ENCODE measurements around the gene SORCS1.

DNA sequence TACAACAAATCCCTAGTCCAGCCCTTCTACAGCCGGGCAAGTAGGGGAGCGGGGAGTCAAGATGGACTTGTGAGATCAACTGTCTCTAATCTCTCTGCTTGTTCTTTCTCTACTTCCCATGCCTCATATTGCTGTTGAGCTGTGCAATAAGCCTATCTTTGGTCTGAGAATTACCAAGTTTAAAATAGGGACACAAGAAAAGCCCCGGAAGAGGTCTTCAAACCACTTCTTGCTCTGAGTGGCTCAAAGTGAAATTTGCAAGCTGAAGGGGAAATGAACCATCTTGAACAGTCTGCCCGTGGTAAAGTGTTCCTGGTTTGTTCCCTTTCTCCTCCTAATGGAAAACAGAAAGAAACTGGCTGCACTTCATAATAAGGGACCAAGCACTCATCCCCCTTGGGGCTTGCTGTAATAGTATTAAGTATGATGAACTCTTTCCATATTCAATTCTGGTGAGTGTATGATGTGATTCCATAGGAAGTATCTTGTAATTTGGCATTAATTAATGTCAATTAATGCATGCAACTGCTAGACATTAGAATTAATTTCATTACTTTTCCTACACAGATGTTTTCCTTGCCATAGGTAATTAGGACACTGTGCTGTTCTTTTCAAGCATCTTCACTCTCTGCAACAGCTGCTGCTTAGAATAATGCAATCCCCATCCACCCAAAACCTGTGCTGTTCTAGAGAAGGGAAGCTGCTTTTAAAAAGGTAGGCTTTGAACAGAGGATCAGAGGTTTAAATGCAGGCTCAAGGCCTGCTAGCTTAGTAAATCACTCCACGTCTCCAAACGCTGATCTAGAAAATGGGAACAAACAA is 449.6 kb downstream of the SORCS1 start:
- TF ChIP-seq POLR2A (IDR thresholded peaks at IDR 0.05), result no peak
- TF ChIP-seq, protein P1, sequence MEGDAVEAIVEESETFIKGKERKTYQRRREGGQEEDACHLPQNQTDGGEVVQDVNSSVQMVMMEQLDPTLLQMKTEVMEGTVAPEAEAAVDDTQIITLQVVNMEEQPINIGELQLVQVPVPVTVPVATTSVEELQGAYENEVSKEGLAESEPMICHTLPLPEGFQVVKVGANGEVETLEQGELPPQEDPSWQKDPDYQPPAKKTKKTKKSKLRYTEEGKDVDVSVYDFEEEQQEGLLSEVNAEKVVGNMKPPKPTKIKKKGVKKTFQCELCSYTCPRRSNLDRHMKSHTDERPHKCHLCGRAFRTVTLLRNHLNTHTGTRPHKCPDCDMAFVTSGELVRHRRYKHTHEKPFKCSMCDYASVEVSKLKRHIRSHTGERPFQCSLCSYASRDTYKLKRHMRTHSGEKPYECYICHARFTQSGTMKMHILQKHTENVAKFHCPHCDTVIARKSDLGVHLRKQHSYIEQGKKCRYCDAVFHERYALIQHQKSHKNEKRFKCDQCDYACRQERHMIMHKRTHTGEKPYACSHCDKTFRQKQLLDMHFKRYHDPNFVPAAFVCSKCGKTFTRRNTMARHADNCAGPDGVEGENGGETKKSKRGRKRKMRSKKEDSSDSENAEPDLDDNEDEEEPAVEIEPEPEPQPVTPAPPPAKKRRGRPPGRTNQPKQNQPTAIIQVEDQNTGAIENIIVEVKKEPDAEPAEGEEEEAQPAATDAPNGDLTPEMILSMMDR (IDR thresholded peaks at IDR 0.05), result no peak
- no peak for TF ChIP-seq POLR2AphosphoS5 (IDR thresholded peaks at IDR 0.05)
